HEK293 (cell line): ENCODE results near the gene NPM3.

Source experiments
- FEZF1 ChIP-seq: fragments of 450-650 bp; formaldehyde crosslinking; IDR thresholded peaks from 2 replicates; pipeline ENCODE4 v1.5.1; 2016; ENCODE audit warnings: missing biosample characterization, missing genetic modification characterization
- GLI2 ChIP-seq: fragments of 450-650 bp; formaldehyde crosslinking; IDR thresholded peaks from 2 replicates; pipeline ENCODE4; 2017; ENCODE audit warnings: missing biosample characterization, missing genetic modification characterization, low read depth, borderline replicate concordance
- KLF7 ChIP-seq: fragments of 450-650 bp; formaldehyde crosslinking; IDR thresholded peaks from 2 replicates; pipeline ENCODE4 v1.5.1; 2016; ENCODE audit warnings: missing biosample characterization, missing genetic modification characterization, borderline replicate concordance
- PBX3 ChIP-seq: sonication (generic); formaldehyde crosslinking; IDR thresholded peaks from 2 replicates; pipeline ENCODE4 v1.8.1; 2022; ENCODE audit warnings: mild to moderate bottlenecking, moderate library complexity, missing genetic modification reagents
- PRDM2 ChIP-seq: fragments of 450-650 bp; formaldehyde crosslinking; IDR thresholded peaks from 2 replicates; pipeline ENCODE4 v1.5.1; 2016; ENCODE audit warnings: missing biosample characterization, missing genetic modification characterization, borderline replicate concordance
- RBAK ChIP-seq: fragments of 450-650 bp; formaldehyde crosslinking; IDR thresholded peaks from 2 replicates; pipeline ENCODE4 v1.5.1; 2016; ENCODE audit warnings: missing biosample characterization, missing genetic modification characterization
- SALL2 ChIP-seq: fragments of 450-650 bp; formaldehyde crosslinking; IDR thresholded peaks from 2 replicates; pipeline ENCODE4 v1.5.0; 2017; ENCODE audit warnings: missing biosample characterization, mild to moderate bottlenecking, missing genetic modification characterization, borderline replicate concordance
- SCRT2 ChIP-seq: fragments of 450-650 bp; formaldehyde crosslinking; IDR thresholded peaks from 2 replicates; pipeline ENCODE4 v1.5.1; 2016; ENCODE audit warnings: missing biosample characterization, missing genetic modification characterization
- SP7 ChIP-seq: fragments of 450-650 bp; formaldehyde crosslinking; IDR thresholded peaks from 2 replicates; pipeline ENCODE4 v1.5.1; 2016; ENCODE audit warnings: missing biosample characterization, missing genetic modification characterization
- YY1 ChIP-seq: fragments of 450-650 bp; formaldehyde crosslinking; IDR thresholded peaks from 2 replicates; pipeline ENCODE4 v1.5.1; 2018; ENCODE audit warnings: missing biosample characterization, missing genetic modification characterization
- ZBTB20 ChIP-seq: fragments of 450-650 bp; formaldehyde crosslinking; IDR thresholded peaks from 2 replicates; pipeline ENCODE4 v1.5.1; 2016; ENCODE audit warnings: missing biosample characterization, missing genetic modification characterization
- ZFHX2 ChIP-seq: fragments of 450-650 bp; formaldehyde crosslinking; conservative IDR thresholded peaks from 2 replicates; pipeline ENCODE4 v1.5.1; 2016; ENCODE audit warnings: missing biosample characterization, missing genetic modification characterization
- ZNF133 ChIP-seq: fragments of 450-650 bp; formaldehyde crosslinking; IDR thresholded peaks from 2 replicates; pipeline ENCODE4 v1.5.1; 2016; ENCODE audit warnings: missing biosample characterization, missing genetic modification characterization
- ZNF146 ChIP-seq: fragments of 450-650 bp; formaldehyde crosslinking; IDR thresholded peaks from 2 replicates; pipeline ENCODE4 v1.5.1; 2016; ENCODE audit warnings: missing biosample characterization, missing genetic modification characterization
- ZNF18 ChIP-seq: fragments of 450-650 bp; formaldehyde crosslinking; IDR thresholded peaks from 2 replicates; pipeline ENCODE4 v1.5.1; 2016; ENCODE audit warnings: missing biosample characterization, missing genetic modification characterization
- ZNF341 ChIP-seq: fragments of 450-650 bp; formaldehyde crosslinking; IDR thresholded peaks from 2 replicates; pipeline ENCODE4; 2016; ENCODE audit warnings: low read depth, missing biosample characterization, missing genetic modification characterization
- ZNF354C ChIP-seq: fragments of 450-650 bp; formaldehyde crosslinking; IDR thresholded peaks from 2 replicates; pipeline ENCODE4 v1.5.1; 2016; ENCODE audit warnings: missing biosample characterization, missing genetic modification characterization, low read depth, borderline replicate concordance
- ZNF416 ChIP-seq: fragments of 450-650 bp; formaldehyde crosslinking; IDR thresholded peaks from 2 replicates; pipeline ENCODE4 v1.5.1; 2016; ENCODE audit warnings: missing biosample characterization, missing genetic modification characterization
- ZNF473 ChIP-seq: fragments of 450-650 bp; formaldehyde crosslinking; IDR thresholded peaks from 2 replicates; pipeline ENCODE4 v1.5.1; 2017; ENCODE audit warnings: missing biosample characterization, missing genetic modification characterization
- ZNF548 ChIP-seq: fragments of 450-650 bp; formaldehyde crosslinking; IDR thresholded peaks from 2 replicates; pipeline ENCODE4 v1.5.1; 2016; ENCODE audit warnings: missing biosample characterization, missing genetic modification characterization
- ZNF560 ChIP-seq: fragments of 450-650 bp; formaldehyde crosslinking; IDR thresholded peaks from 2 replicates; pipeline ENCODE4 v1.5.1; 2017; ENCODE audit warnings: missing biosample characterization, missing genetic modification characterization, borderline replicate concordance
- ZNF561 ChIP-seq: fragments of 450-650 bp; IDR thresholded peaks from 2 replicates; pipeline ENCODE4 v1.5.1; 2018; ENCODE audit warnings: missing biosample characterization, missing genetic modification characterization, borderline replicate concordance
- ZNF629 ChIP-seq: fragments of 450-650 bp; formaldehyde crosslinking; IDR thresholded peaks from 2 replicates; pipeline ENCODE4 v1.5.1; 2017; ENCODE audit warnings: missing biosample characterization, missing genetic modification characterization
- ZNF791 ChIP-seq: fragments of 450-650 bp; formaldehyde crosslinking; IDR thresholded peaks from 2 replicates; pipeline ENCODE4 v1.5.1; 2016; ENCODE audit warnings: missing biosample characterization, missing genetic modification characterization
- ZNF837 ChIP-seq: fragments of 450-650 bp; formaldehyde crosslinking; IDR thresholded peaks from 2 replicates; pipeline ENCODE4 v1.5.1; 2016; ENCODE audit warnings: missing biosample characterization, missing genetic modification characterization
- ZNF843 ChIP-seq: fragments of 450-650 bp; formaldehyde crosslinking; IDR thresholded peaks from 2 replicates; pipeline ENCODE4 v1.5.1; 2016; ENCODE audit warnings: missing biosample characterization, missing genetic modification characterization
- ZSCAN16 ChIP-seq: fragments of 450-650 bp; formaldehyde crosslinking; IDR thresholded peaks from 2 replicates; pipeline ENCODE4 v1.5.1; 2016; ENCODE audit warnings: missing biosample characterization, missing genetic modification characterization
- TF ChIP-seq, protein P1 (sequence below): fragments of 450-650 bp; IDR thresholded peaks from 2 replicates; pipeline ENCODE4 v1.5.1; 2018; ENCODE audit warnings: missing biosample characterization, missing genetic modification characterization

Gene NPM3

DNA sequence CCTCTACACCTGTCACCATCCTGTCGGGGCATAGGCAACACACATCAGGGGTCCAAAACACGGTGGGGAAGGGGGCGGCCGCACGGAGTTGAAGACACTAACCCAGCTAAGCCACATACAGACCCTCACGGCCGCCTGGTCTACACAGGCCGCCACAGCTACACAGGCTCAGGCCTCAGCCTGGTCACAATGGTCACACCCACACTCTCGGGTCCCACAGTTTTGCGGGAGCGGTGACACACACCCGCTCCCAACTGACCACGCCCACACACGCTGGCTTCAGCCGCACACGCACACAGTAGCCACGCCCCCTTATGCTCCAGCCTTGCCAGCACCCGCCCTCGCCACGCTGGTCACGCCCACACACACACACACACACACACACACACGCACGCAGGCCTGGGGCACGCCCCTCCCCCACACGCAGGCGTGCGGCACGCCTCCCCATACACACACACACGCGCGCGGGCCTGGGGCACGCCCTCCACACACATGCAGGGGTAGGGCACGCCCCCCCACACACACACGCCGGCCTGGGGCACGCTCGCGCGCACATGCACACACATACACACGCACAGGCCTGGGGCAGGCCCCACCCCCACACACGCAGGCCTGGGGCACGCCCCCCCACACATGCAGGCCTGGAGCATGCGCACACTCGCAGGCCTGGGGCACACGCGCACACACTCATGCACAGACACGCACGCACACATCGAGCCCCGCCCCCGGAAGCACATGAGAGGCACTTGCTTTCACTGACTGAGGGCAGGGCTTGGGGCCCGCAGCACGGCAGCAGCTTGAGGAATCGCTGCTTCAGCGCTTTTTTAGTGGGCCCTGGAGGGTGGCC, 47.3 kb upstream of the NPM3 start (continued):
- TF ChIP-seq, protein P1, sequence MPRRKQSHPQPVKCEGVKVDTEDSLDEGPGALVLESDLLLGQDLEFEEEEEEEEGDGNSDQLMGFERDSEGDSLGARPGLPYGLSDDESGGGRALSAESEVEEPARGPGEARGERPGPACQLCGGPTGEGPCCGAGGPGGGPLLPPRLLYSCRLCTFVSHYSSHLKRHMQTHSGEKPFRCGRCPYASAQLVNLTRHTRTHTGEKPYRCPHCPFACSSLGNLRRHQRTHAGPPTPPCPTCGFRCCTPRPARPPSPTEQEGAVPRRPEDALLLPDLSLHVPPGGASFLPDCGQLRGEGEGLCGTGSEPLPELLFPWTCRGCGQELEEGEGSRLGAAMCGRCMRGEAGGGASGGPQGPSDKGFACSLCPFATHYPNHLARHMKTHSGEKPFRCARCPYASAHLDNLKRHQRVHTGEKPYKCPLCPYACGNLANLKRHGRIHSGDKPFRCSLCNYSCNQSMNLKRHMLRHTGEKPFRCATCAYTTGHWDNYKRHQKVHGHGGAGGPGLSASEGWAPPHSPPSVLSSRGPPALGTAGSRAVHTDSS (tag by site-specific recombination), result no peak
- TF ChIP-seq FEZF1 (no peak), SP7 (peak; percentile 99), ZNF837 (peak; percentile 84), RBAK (tag by site-specific recombination) (0 out of 2 replicates have a peak, but pooled peaks have one; percentile 47), PBX3 (CRISPR knock-in tag) (peak; percentile 93; the same call in 1 of the 2 replicates), PRDM2 (tag by site-specific recombination) (peak; percentile 98; the same call in 1 of the 2 replicates), ZNF629 (tag by site-specific recombination) (peak; percentile 70), ZNF791 (tag by site-specific recombination) (0 out of 2 replicates have a peak, but pooled peaks have one; percentile 59), ZBTB20 (tag by site-specific recombination) (peak; percentile 78; the same call in 1 of the 2 replicates), SALL2 (tag by site-specific recombination) (peak; percentile 84; the same call in 1 of the 2 replicates), ZNF548 (no peak), ZNF561 (tag by site-specific recombination) (no peak), SCRT2 (tag by site-specific recombination) (peak; percentile 73), ZNF560 (no peak), YY1 (tag by site-specific recombination) (no peak), ZNF473 (tag by site-specific recombination) (peak; percentile 87; the same call in 1 of the 2 replicates), ZNF146 (tag by site-specific recombination) (peak; percentile 39; the same call in 1 of the 2 replicates), GLI2 (tag by site-specific recombination) (no peak), ZNF354C (tag by site-specific recombination) (no peak), ZSCAN16 (tag by site-specific recombination) (peak; percentile 87), ZFHX2 (tag by site-specific recombination) (peak; percentile 100), ZNF341 (tag by site-specific recombination) (no peak; the same call in 1 of the 2 replicates), ZNF18 (tag by site-specific recombination) (peak; percentile 81), ZNF416 (tag by site-specific recombination) (peak; percentile 91; the same call in 1 of the 2 replicates), ZNF133 (tag by site-specific recombination) (peak; percentile 74), ZNF843 (tag by site-specific recombination) (peak; percentile 94), KLF7 (tag by site-specific recombination) (peak; percentile 100)
